ENCODE results near the gene FREY1. TPM values are rescaled to one million over a fixed set of nuclear protein-coding genes. Genes with fewer than 3 reads are reported as not detected.

FREY1 gene
- total RNA-seq, 1 experiment from 2014 or later, result 1.4 TPM

GRCh38 chr11:45860348-45860747 is 46.7 kb downstream of the FREY1 start:
- intact Hi-C loops (cut with micrococcal nuclease; ENCODE audit: unreplicated experiment), result no loop called here
- ATAC-seq (no peak), DNase-seq (ENCODE audit: low read depth, low spot score) (no peak)
- Histone ChIP-seq H3K4me3 (ENCODE audit: low read depth in 2 of 2, low read length in 2 of 2) (no peak overlapping the region), H3K36me3 (ENCODE audit: control insufficient read depth, insufficient read depth, low read length) (peaks cover 7% of the 10 kb centered on the region; the same call in 1 of the 2 replicates), H3K27ac (ENCODE audit: low read length) (no peak overlapping the region), H3K27me3 (ENCODE audit: control insufficient read depth, insufficient read depth, low read length) (no peaks in the 10 kb centered on the region), H3K4me1 (ENCODE audit: control insufficient read depth, insufficient read depth, low read length) (no peaks in the 10 kb centered on the region), H3K9me3 (ENCODE audit: control insufficient read depth, insufficient read depth, low read depth, low read length) (no peaks in the 10 kb centered on the region)
- no TSS peak for BruUV-seq (replicated peaks)
- ChIA-PET CTCF (interaction anchor here (0.6 to 1.1 kb wide), 3 partner anchors 18 to 406 kb away, joined by 3 to 7 read pairs (median 4); no protein-coding TSS in a partner anchor), POLR2A (no interaction called here)
- TF ChIP-seq TCF7L2 (IDR thresholded peaks at IDR 0.05; ENCODE audit: low read depth, low read length), result no peak
- TF ChIP-seq SIN3A (IDR thresholded peaks at IDR 0.05; ENCODE audit: borderline replicate concordance, insufficient read depth, low read depth, low read length), result no peak
- no peak for TF ChIP-seq REST (IDR thresholded peaks at IDR 0.05; ENCODE audit: insufficient read depth in 1 of 2, low read depth in 2 of 2, low read length in 1 of 2)
- TF ChIP-seq CTCF (IDR thresholded peaks at IDR 0.05), result no peak
- TF ChIP-seq POLR2AphosphoS5 (IDR thresholded peaks at IDR 0.05; ENCODE audit: low read depth, low read length), result no peak
- in situ Hi-C loops (cut with HindIII; ENCODE audit: low pct_unique_long_range_greater_than_20kb, low sequenced_read_pairs), result no loop called here

GRCh38 chr11:45859661-45860140 is 47.4 kb downstream of the FREY1 start:
- H3K4me3 ChIP-seq (ENCODE audit: low read depth in 2 of 2, low read length in 2 of 2), result no peak overlapping the region
- no peak for TF ChIP-seq POLR2AphosphoS5 (IDR thresholded peaks at IDR 0.05; ENCODE audit: low read depth, low read length)
- TF ChIP-seq CTCF (IDR thresholded peaks at IDR 0.05), result no peak
- TF ChIP-seq REST (IDR thresholded peaks at IDR 0.05; ENCODE audit: insufficient read depth in 1 of 2, low read depth in 2 of 2, low read length in 1 of 2), result no peak
- no peak for TF ChIP-seq SIN3A (IDR thresholded peaks at IDR 0.05; ENCODE audit: borderline replicate concordance, insufficient read depth, low read depth, low read length)
- intact Hi-C loops (cut with micrococcal nuclease; ENCODE audit: unreplicated experiment) (no loop called here), in situ Hi-C loops (cut with HindIII; ENCODE audit: low pct_unique_long_range_greater_than_20kb, low sequenced_read_pairs) (no loop called here)
- H3K27ac ChIP-seq (ENCODE audit: low read length), result no peak overlapping the region
- peaks cover 7% of the 10 kb centered on the region; the same call in 1 of the 2 replicates for H3K36me3 ChIP-seq (ENCODE audit: control insufficient read depth, insufficient read depth, low read length)
- ChIA-PET POLR2A (no interaction called here), CTCF (interaction anchor here (0.7 to 1.1 kb wide), 3 partner anchors 12 to 88 kb away, joined by 3 to 4 read pairs (median 4); no protein-coding TSS in a partner anchor)
- no peaks in the 10 kb centered on the region for H3K9me3 ChIP-seq (ENCODE audit: control insufficient read depth, insufficient read depth, low read depth, low read length)
- no peak for ATAC-seq
- no peaks in the 10 kb centered on the region for H3K27me3 ChIP-seq (ENCODE audit: control insufficient read depth, insufficient read depth, low read length)
- no peak for DNase-seq (ENCODE audit: low read depth, low spot score)
- H3K4me1 ChIP-seq (ENCODE audit: control insufficient read depth, insufficient read depth, low read length), result no peaks in the 10 kb centered on the region; the same call in 1 of the 2 replicates
- no TSS peak for BruUV-seq (replicated peaks)
